ENCODE measurements around the gene NAALADL2.

The NAALADL2 gene

GRCh38 chr3:174859114-174859735 is at the start of gene NAALADL2:
TSS of gene NAALADL2 (plus strand) at chr3:174859334.
- DNase-seq = no peak

- DNase-seq = no peak
Measured at GRCh38 chr3:174810254-174810653, 48.9 kb upstream of the NAALADL2 start.

- DNase-seq = no peak
Measured at GRCh38 chr3:174812172-174812862, 46.8 kb upstream of the NAALADL2 start.

- no peak for DNase-seq
Measured at GRCh38 chr3:174815750-174816149, 43.4 kb upstream of the NAALADL2 start.

DNA sequence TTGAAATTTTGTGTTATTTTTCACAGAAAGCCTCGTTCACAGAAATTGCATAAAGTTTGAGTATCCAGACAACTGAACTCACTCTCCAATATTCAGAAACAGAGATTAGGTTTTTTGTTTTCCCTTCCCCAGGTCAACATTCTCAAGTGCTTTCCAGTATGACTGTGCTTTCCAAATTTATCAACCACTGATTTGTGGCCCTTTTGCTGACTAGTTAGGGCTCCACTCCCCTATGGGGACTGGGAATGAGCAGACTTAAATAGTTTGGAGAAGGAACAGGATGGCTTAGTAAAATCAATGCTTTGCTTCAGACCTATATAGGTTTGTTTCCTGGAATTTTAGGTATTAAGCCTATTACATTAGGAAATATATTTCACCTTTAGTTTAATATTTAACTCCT is 38.2 kb upstream of the NAALADL2 start:
- DNase-seq = no peak

DNA sequence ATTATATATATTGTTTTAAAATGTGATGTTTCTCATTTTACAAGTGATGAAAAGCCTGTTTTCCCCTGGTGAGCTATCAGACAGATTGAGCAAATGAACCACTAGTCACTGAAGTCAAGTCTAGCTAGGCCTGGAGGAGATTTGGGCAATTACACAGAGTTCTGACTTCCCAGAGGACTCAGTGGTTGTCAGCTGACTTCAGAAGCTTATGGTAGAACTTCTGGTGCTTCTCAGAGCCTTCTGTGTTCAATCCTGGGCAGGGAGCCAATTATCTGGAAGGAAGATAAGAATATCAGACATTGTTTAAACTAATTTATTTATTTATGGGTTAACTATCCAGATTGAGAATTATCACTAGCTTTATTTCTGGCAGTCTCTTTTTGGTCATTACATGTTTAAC is 37.7 kb upstream of the NAALADL2 start:
- DNase-seq = no peak

DNA sequence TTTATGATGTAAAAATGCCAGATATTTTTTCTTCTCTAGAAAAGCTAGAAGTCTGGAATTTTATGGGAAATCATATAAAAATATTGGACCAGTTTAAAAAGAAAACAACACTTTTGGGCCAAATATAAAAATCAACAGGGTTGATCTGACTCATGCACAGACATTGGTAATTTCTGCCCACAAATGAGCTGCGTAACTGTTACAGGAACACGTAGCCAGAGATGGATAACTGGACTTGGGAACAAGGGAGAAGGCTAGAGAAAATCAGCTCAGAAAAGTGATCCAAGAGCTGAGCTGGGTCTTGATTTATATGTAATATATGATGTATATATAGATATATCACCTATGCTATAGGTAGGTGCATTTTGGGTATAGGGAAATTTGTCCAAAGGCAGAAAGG is 36.8 kb upstream of the NAALADL2 start:
- no peak for DNase-seq

GRCh38 chr3:174826069-174826468 is 33.1 kb upstream of the NAALADL2 start:
- DNase-seq = no peak

DNA sequence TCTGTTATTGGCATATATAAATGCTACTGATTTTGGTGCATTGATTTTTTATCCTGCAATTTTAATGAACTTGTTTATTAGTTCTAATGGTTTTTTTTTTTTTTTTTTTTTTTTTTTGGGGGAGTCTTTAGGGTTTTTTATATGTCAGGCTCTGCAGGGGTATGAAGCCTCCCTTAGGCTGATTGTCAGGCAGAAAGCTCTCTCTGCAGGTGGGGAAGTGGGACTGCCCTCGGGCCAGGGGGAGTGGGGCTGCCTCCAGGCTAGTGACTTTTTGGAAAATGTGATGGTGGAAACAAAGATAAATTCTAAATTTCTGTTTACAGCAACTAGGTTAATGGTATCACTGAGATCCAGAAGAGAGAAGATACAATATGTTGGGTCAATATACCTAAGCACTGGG is 14.4 kb upstream of the NAALADL2 start:
- DNase-seq = no peak

- no peak for DNase-seq
Measured at GRCh38 chr3:174846055-174846454, 13.1 kb upstream of the NAALADL2 start.

DNA sequence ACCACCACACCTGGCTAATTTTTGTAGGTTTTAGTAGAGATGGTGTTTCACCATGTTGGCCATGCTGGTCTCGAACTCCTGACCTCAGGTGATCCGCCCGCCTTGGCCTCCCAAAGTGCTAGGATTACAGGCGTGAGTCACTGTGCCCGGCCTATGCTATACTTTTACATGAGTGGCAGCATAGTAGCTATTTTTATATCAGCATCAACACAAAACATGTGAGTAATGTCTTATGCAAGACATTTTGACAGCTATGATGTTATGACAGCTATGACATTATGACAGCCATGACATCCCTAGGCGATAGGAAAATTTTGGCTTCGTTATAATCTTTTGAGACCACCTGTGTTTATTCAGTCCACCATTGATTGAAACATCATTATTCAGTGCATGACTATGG is 4.1 kb upstream of the NAALADL2 start:
- DNase-seq = no peak

GRCh38 chr3:174857301-174857700 is 1.8 kb upstream of the NAALADL2 start:
- no peak for DNase-seq

GRCh38 chr3:174858353-174858752 is 781 bp upstream of the NAALADL2 start:
- no peak for DNase-seq

- no peak for DNase-seq
Measured at GRCh38 chr3:174859756-174860155, 622 bp downstream of the NAALADL2 start.

DNA sequence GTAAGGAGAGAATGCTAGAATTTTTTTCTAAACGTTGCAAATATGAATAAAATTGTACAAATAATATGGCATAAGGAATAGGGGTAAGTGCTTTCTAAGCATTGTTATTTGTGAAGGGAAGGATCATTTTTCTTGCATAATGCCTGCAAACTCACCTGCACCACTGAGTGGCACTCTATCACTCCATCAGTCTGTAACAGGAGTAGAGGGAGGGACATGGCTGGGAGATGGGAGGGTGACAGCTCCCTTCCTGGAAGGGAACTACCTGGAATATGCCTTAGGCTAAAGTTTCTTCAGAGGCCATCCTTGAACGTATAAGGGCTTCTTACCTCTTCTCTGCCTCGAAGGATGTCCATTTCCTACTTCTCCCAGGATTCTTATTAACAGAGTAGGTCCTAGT is 3.0 kb downstream of the NAALADL2 start:
- no peak for DNase-seq

- DNase-seq = no peak
Measured at GRCh38 chr3:174862666-174863065, 3.5 kb downstream of the NAALADL2 start.

DNA sequence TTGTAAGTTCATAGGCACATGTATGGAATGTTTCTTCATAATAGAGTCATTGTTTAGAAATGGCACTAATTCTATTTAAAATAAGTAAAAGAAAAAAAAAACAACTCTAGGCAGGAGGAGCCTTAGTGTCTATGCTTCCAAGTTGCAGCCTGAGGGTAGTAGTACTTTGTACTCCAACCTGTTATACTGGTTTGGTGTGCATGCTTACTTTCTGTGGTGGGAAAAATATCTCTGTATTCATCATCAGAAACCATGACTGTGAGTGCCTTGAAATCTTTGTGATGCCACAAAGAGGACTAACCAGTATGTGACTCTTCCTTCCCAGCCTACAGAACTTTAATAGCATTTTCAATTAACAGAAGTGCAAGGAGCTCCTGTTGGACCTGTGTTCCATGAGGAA is 4.4 kb downstream of the NAALADL2 start:
- no peak for DNase-seq

GRCh38 chr3:174869448-174869847 is 10.3 kb downstream of the NAALADL2 start:
- no peak for DNase-seq

DNA sequence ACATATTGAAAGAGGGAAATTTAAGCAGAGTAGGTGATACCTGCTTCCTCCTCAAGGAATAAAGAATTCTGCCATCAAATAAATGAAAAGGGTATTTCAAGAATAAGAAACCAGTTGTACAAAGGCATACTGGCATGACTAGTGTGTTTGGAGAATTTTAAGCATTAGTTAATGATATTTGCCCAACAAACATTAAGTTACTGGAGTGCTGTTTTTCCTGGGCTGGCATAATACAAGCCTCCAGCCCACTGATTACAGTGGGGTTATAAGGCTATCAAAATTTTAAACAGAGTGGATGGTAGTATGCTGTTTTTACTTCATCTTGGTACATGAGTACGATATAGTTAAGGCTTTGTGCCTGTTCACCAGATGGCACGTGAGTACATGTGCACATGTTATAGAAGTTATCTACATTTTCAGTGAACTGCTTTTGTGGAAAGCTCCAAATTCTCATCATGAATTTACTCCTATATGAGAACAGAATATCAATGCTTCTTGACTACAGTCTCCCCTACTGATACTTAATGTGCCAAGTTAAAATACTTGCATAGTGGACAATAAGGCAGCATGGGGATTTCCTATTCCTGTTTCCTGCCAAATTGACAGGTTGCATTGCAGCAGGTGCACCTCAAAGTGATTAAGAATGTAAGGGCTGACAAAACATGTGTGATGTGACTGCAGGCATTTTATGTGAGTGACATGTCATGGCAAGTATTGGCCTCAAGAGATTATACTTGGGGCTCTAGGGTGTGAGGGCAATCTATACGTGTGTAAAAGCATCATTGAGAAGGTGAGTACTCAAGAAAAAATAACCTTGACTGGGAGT is 14.9 kb downstream of the NAALADL2 start:
- DNase-seq = no peak

GRCh38 chr3:174882789-174883188 is 23.7 kb downstream of the NAALADL2 start:
- DNase-seq = no peak

DNA sequence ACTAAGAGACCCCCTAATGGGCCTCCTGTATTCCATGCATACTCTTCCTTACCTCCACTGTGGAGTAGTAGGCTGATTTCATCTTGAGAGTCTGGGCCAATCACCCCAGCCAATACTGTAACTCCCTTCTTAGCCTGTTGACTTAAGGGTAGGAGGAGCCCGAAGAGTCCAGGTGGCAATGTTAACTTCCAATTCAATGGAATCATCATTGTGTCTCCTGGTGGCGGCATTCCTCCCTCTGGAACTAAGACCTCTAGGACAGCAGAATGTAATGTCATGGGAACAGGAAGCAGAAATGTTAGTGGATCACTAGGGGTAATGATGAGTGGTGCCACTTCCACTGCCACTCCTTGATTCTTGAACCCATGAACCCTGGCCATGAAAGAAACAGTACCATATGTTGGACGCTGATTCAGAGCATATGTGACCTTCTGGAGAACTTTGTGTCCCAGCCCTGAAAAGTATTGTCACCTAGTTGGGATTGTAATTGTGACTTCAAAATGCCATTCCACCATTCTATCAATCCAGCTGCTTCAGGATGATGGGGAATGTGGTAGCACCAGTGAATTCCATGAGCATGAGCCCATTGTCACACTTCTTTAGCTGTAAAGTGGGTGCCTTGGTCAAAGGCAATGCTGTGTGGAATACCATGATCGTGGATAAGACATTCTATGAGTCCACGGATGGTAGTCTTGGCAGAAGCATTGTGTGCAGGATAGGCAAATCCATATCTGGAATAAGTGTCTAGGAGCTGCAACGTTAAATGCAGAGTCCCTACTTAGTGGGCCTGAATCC is 24.9 kb downstream of the NAALADL2 start:
- no peak for DNase-seq

- no peak for DNase-seq
Measured at GRCh38 chr3:174884776-174885568, 25.8 kb downstream of the NAALADL2 start.

Data from activated CD4-positive, alpha-beta T cell treated with anti-CD3 and anti-CD28 coated beads, Interleukin-2, amount 50 U/mL, for 16 hours (primary cell).